CD4-positive, alpha-beta memory T cell (primary cell): ENCODE measurements around the gene ANKRD13B. TPM values are rescaled to one million over a fixed set of nuclear protein-coding genes. Genes with fewer than 3 reads are reported as not detected.

Experiments used
- CTCF ChIA-PET: fragments of 350-600 bp; sonication (Branson Sonifier 250); formaldehyde crosslinking; loops from one replicate; lab custom pipeline; 2021; ENCODE audit warnings: inconsistent platforms; ENCODE audit not compliant: partially characterized antibody; lab: Charles Lee
- POLR2A ChIA-PET: fragments of 350-600 bp; sonication (Branson Sonifier 250); formaldehyde crosslinking; loops from one replicate; lab custom pipeline; 2021; ENCODE audit not compliant: partially characterized antibody; lab: Charles Lee
- DNase-seq, 5 donors: peaks; one replicate each; pipeline versions ENCODE4 v3.0.0 to v3.0.0-alpha.2; 2020 to 2022; ENCODE audit warnings: mixed read lengths in 1 of 5
- H3K27ac ChIP-seq: one replicate; pipeline ENCODE4 v1.7.0; 2013; ENCODE audit warnings: low read depth, low read length
- H3K27me3 ChIP-seq: 2 replicates; pipeline ENCODE4 v1.7.0; 2013; ENCODE audit warnings: mild to moderate bottlenecking, low read length, moderate library complexity; ENCODE audit not compliant: insufficient read depth
- H3K36me3 ChIP-seq: 2 replicates; pipeline ENCODE4 v1.7.0; 2013; ENCODE audit warnings: mild to moderate bottlenecking, low read length, moderate library complexity; ENCODE audit not compliant: insufficient read depth
- H3K4me1 ChIP-seq: 2 replicates; pipeline ENCODE4 v1.7.0; 2013; ENCODE audit warnings: mild to moderate bottlenecking, low read length, moderate library complexity; ENCODE audit not compliant: insufficient read depth
- H3K4me3 ChIP-seq, 2 donors: one replicate each; pipeline ENCODE4 v1.7.0; 2013; ENCODE audit warnings: low read length in 2 of 2, mild to moderate bottlenecking in 1 of 2
- H3K9me3 ChIP-seq, 2 donors: one replicate each; pipeline ENCODE4 v1.7.0; 2013; ENCODE audit warnings: low read length in 2 of 2, control low read depth in 1 of 2; ENCODE audit not compliant: control insufficient read depth in 1 of 2
- H3K27ac Mint-ChIP-seq, 7 donors: one replicate each; pipeline ENCODE4 v1.8.0; 2020 to 2021; ENCODE audit warnings: mixed read lengths in 7 of 7, mild to moderate bottlenecking in 6 of 7, inconsistent platforms in 3 of 7, moderate library complexity in 3 of 7
- H3K27me3 Mint-ChIP-seq, 2 donors: one replicate each; pipeline ENCODE4 v1.8.0; 2020 to 2021; ENCODE audit warnings: mixed read lengths in 2 of 2
- H3K36me3 Mint-ChIP-seq, 2 donors: one replicate each; pipeline ENCODE4 v1.8.0; 2020 to 2021; ENCODE audit warnings: mixed read lengths in 2 of 2, inconsistent platforms in 1 of 2, mild to moderate bottlenecking in 1 of 2
- H3K4me1 Mint-ChIP-seq, 4 donors: one replicate each; pipeline ENCODE4 v1.8.0; 2020 to 2021; ENCODE audit warnings: mixed read lengths in 4 of 4, mild to moderate bottlenecking in 1 of 4
- H3K4me3 Mint-ChIP-seq, 8 donors: one replicate each; pipeline ENCODE4 v1.8.0; 2020 to 2021; ENCODE audit warnings: mixed read lengths in 8 of 8, mild to moderate bottlenecking in 7 of 8, moderate library complexity in 6 of 8, inconsistent platforms in 3 of 8
- H3K9me3 Mint-ChIP-seq, 8 donors: one replicate each; pipeline ENCODE4 v1.8.0; 2020 to 2021; ENCODE audit warnings: mixed read lengths in 8 of 8, mild to moderate bottlenecking in 5 of 8, inconsistent platforms in 3 of 8, moderate library complexity in 1 of 8
- intact Hi-C: fragments of 100-400 bp; cut with micrococcal nuclease; formaldehyde crosslinking; loops from one replicate; pipeline ENCODE4 v1.15.1; 2023
- polyA plus RNA-seq, 2 donors: library from polyadenylated mRNA; unstranded; fragments of 300-500 nt; fragmentation: Illumina TruSeq; gene quantifications; one replicate each; pipeline ENCODE4 v1.2.3, GENCODE V29; 2021
- total RNA-seq, 2 experiments: library from RNA; stranded (reverse); gene quantifications; one replicate each; pipeline ENCODE4 v1.2.3, GENCODE V29; 2021

ANKRD13B gene
- total and polyA plus RNA-seq, 4 experiments from 2014 or later: 1.3 to 2.3 TPM; not detected in 2

DNA sequence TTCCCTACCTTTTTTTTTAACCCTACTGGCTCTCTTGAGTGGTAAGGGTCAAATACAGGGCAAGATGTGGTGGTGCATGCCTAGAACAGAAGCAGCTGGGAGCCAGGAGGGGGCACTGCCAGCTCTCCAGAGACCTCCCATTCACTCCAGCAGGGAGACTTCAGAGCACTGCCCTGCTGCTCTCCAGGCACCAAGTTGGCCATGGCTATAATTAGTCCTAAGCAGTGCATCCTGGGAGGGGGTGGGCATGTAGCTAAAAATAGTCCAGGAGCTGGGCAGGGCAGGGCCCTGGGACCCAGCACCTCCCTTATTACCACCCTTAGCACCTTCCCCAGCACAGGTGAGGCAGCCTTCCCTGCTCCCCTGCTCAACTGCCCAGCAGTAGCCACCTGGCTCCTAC lies 26.3 kb downstream of the ANKRD13B start:
- no peak overlapping the region for H3K27ac Mint-ChIP-seq
- H3K27me3 ChIP-seq: no peaks in the 10 kb centered on the region
- DNase-seq: no peak
- CTCF ChIA-PET: interaction anchor here (1.5 to 22.5 kb wide), 3 partner anchors 36 to 159 kb away, joined by 5 to 523 read pairs (median 81); partner anchors contain the start of genes ABHD15 and TP53I13
- H3K9me3 ChIP-seq: no peaks in the 10 kb centered on the region
- no peaks in the 10 kb centered on the region for H3K27me3 Mint-ChIP-seq
- H3K9me3 Mint-ChIP-seq: no peaks in the 10 kb centered on the region
- H3K4me1 Mint-ChIP-seq: peaks cover 20 to 62% (median 39%) of the 10 kb centered on the region in 4 donors
- H3K4me3 ChIP-seq: no peak overlapping the region
- H3K36me3 ChIP-seq: no peaks in the 10 kb centered on the region
- H3K36me3 Mint-ChIP-seq: peaks cover 0 to 1% of the 10 kb centered on the region in 2 donors
- POLR2A ChIA-PET: interaction anchor here (0.7 to 6.9 kb wide), 4 partner anchors 39 to 89 kb away, joined by 4 to 127 read pairs (median 21); partner anchors contain the start of gene ABHD15
- intact Hi-C loops: loop anchor here (2.0 to 10.0 kb wide), 2 partner anchors 88 to 476 kb away; no protein-coding TSS in a partner anchor
- peak overlapping the region in 1 of 8 donors; percentile 21 for H3K4me3 Mint-ChIP-seq
- H3K27ac ChIP-seq: no peak overlapping the region
- H3K4me1 ChIP-seq: peaks cover 66% of the 10 kb centered on the region

DNA sequence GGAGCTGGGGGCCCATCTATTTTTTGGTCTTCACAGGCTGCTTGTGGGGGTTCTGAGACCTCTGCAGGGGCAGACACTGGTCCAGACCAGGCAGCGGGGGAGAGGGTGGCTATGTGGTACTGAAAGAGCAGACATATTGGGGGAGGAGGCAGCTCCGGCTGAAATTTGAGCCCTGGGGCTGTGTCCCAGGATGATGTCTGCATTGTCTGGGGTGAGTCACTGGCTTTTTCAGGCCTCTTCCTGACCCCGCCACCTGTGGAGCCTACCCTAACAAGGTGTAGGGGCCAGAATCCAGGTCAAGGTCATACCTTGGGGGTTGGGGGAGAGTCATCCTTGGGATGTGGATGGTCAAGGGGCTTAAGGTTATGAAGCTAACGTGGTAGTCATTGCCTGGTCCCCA lies 27.3 kb downstream of the ANKRD13B start:
- Histone ChIP-seq H3K4me1 (peaks cover 60% of the 10 kb centered on the region), H3K9me3 (no peaks in the 10 kb centered on the region), H3K27me3 (no peaks in the 10 kb centered on the region), H3K27ac (no peak overlapping the region), H3K4me3 (no peak overlapping the region), H3K36me3 (no peaks in the 10 kb centered on the region)
- no peak for DNase-seq
- Mint-ChIP-seq H3K27me3 (no peaks in the 10 kb centered on the region), H3K4me1 (peaks cover 19 to 59% (median 37%) of the 10 kb centered on the region in 4 donors), H3K27ac (no peak overlapping the region), H3K4me3 (peak overlapping the region in 2 of 8 donors; percentile 17 to 54), H3K36me3 (no peaks in the 10 kb centered on the region), H3K9me3 (no peaks in the 10 kb centered on the region)
- intact Hi-C loops: no loop called here
- ChIA-PET POLR2A (interaction anchor here (1.2 kb wide), 1 partner anchor 154 kb away, joined by 3 read pairs; no protein-coding TSS in a partner anchor), CTCF (interaction anchor here (5.4 to 22.5 kb wide), 2 partner anchors 45 to 158 kb away, joined by 81 to 523 read pairs; partner anchors contain the start of genes ABHD15 and TP53I13)

DNA sequence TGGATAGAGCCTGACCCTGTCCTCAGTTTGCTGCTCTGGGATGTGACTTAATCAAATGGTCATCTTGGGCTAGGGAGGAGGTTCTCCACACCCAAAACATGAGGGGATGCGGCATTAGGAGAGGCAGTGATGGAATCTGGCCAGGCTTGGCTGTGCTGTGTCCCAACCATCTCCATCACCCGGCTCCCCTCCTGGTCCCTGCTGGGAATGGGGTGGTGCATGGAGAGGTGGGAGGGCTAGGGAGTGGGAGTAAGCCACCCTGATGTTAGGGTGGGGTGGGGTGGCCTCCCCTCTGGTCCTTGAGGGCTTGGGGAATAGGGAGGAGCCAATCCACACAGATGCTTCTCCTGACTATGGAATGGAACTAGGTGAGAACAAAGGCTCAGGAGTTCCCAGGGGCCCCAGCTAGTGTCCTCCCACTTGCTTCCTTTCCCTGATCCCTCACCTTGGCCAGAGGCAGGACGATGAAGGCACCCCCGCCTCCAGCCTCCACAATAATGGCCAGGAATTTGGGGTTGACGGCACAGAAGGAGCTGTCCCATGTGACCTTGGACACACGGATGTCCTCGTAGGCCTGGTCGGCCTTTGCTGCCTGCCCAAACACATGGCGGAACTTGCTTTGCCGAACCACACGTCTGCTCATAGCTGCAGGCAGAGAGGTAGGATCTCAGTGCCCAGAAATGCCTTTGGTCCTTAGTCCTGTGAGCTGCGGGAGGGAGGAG lies 28.0 kb downstream of the ANKRD13B start:
- no peak for DNase-seq
- Histone ChIP-seq H3K27ac (no peak overlapping the region), H3K4me3 (no peak overlapping the region), H3K4me1 (peaks cover 53% of the 10 kb centered on the region), H3K9me3 (no peaks in the 10 kb centered on the region), H3K27me3 (no peaks in the 10 kb centered on the region), H3K36me3 (no peaks in the 10 kb centered on the region)
- Mint-ChIP-seq H3K4me1 (peaks cover 19 to 52% (median 32%) of the 10 kb centered on the region in 4 donors), H3K27ac (no peak overlapping the region), H3K27me3 (no peaks in the 10 kb centered on the region), H3K9me3 (no peaks in the 10 kb centered on the region), H3K4me3 (peak overlapping the region in 6 of 8 donors; percentile 2 to 58 (median 44)), H3K36me3 (no peaks in the 10 kb centered on the region)
- intact Hi-C loops: no loop called here
- ChIA-PET CTCF (interaction anchor here (0.9 to 22.5 kb wide), 3 partner anchors 27 to 157 kb away, joined by 3 to 523 read pairs (median 81); partner anchors contain the start of genes ABHD15 and TP53I13), POLR2A (interaction anchor here (1.0 to 1.7 kb wide), 4 partner anchors 29 to 153 kb away, joined by 3 to 5 read pairs (median 4); partner anchors contain the start of genes ABHD15 and ANKRD13B)

DNA sequence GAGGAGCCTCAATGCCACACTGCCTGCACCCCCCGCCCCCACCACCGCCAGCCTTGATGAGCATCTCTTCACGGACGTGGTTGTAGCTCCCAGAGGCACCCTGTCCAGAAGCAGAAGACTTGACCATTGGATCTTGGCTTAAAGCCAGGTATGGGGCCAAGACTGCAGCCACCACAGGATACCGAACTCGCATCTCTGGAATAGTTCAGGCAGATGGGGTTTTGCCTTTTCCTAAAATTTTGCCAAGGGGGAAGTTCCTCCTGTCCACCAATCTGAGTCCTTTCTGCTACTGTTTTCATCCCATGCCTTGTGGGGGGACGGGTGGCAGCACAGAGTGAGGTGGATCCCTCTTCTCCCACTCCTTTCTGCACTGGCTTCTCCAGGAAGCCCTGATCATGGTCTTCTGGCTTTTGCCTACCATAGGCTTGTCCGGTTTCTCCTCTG lies 28.8 kb downstream of the ANKRD13B start:
- H3K4me1 Mint-ChIP-seq: peaks cover 14 to 44% (median 26%) of the 10 kb centered on the region in 4 donors
- DNase-seq: no peak
- H3K27me3 Mint-ChIP-seq: no peaks in the 10 kb centered on the region
- peak overlapping the region in 1 of 2 donors; percentile 57 for H3K4me3 ChIP-seq
- H3K36me3 Mint-ChIP-seq: no peaks in the 10 kb centered on the region
- intact Hi-C loops: no loop called here
- no peak overlapping the region for H3K27ac ChIP-seq
- H3K9me3 ChIP-seq: no peaks in the 10 kb centered on the region
- ChIA-PET POLR2A (interaction anchor here (1.0 to 1.7 kb wide), 4 partner anchors 30 to 139 kb away, joined by 3 to 7 read pairs (median 5); partner anchors contain the start of genes ABHD15 and ANKRD13B), CTCF (interaction anchor here (0.9 to 22.5 kb wide), 3 partner anchors 28 to 156 kb away, joined by 3 to 523 read pairs (median 81); partner anchors contain the start of genes ABHD15 and TP53I13)
- H3K27ac Mint-ChIP-seq: peak overlapping the region in 1 of 7 donors; percentile 42
- no peaks in the 10 kb centered on the region for H3K27me3 ChIP-seq
- H3K36me3 ChIP-seq: no peaks in the 10 kb centered on the region
- peaks cover 45% of the 10 kb centered on the region for H3K4me1 ChIP-seq
- H3K4me3 Mint-ChIP-seq: peak overlapping the region; percentile 70 to 82 (median 77)
- H3K9me3 Mint-ChIP-seq: no peaks in the 10 kb centered on the region

DNA sequence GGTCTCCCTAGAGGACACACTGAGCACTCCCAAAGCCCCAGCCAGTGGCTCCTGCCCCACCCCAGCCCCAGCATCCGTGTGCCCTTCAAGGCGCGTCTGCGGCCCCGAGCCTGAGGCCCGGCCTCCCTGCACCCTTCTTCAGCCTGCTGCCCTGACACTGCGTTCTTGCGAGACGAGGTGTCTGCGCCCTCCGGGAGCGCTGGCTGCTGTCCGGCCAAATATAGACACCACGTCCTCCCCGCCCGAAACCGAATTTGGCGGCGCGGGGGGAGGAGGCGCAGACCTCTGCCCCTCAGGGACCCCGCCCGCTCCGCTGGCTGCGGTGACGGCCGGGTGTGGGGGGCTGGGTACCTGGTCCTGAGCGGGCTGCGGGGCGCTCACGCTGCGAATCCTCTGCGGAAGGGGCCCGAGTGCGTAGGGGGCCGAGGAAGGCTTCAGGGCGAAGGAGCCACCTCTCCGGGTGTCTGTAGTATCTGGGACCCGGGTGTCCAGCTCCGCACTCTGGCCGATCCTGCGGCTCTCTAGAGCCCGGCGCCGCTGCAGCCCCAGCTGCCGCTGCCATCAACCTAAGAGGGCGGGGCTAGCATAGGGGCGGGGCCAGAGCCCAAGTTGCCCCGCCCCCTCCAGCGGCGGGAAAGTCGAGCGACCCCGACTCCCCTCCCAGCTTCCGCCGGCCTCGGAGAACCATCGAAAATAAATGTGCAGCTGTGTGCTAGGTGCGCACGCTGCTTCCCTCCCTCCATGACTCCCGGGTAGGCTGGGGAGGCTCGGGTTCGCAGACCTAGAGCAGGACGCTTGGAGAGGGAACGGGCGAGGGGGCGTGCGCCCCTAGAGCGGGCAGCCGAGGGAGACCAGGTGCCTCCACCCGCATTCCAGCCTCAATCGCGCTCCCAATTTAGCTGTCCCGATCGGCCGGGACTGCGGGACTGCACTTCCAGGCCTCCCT lies 29.7 kb downstream of the ANKRD13B start, which contains the start of gene CORO6:
CORO6 (minus strand) TSS at position 576 of the 946 bp plus-strand sequence. CDS start 1,491 bp downstream, outside the sequence.
- Mint-ChIP-seq H3K36me3 (peaks cover 0 to under 1% of the 10 kb centered on the region in 2 donors), H3K27ac (peak within 1 kb of the TSS; percentile 52 to 87 (median 71)), H3K27me3 (no peaks in the 10 kb centered on the region), H3K4me3 (peak within 1 kb of the TSS; percentile 77 to 85 (median 80)), H3K9me3 (no peaks in the 10 kb centered on the region), H3K4me1 (peaks cover 10 to 36% (median 21%) of the 10 kb centered on the region in 4 donors)
- H3K9me3 ChIP-seq: no peaks in the 10 kb centered on the region
- ChIA-PET CTCF (interaction anchor here (1.4 to 22.5 kb wide), 2 partner anchors 30 to 48 kb away, joined by 4 to 523 read pairs; partner anchors contain the start of genes ABHD15 and TP53I13), POLR2A (interaction anchor here (1.3 to 1.9 kb wide), 5 partner anchors 30 to 309 kb away, joined by 3 to 7 read pairs (median 5); partner anchors contain the start of genes ABHD15 and ANKRD13B)
- no peaks in the 10 kb centered on the region for H3K27me3 ChIP-seq
- H3K4me3 ChIP-seq: peak within 1 kb of the TSS in 1 of 2 donors; percentile 57
- DNase-seq: peak; percentile 54 to 63 (median 57)
- H3K36me3 ChIP-seq: no peaks in the 10 kb centered on the region
- no peak within 1 kb of the TSS for H3K27ac ChIP-seq
- intact Hi-C loops: no loop called here
- peaks cover 36% of the 10 kb centered on the region for H3K4me1 ChIP-seq

DNA sequence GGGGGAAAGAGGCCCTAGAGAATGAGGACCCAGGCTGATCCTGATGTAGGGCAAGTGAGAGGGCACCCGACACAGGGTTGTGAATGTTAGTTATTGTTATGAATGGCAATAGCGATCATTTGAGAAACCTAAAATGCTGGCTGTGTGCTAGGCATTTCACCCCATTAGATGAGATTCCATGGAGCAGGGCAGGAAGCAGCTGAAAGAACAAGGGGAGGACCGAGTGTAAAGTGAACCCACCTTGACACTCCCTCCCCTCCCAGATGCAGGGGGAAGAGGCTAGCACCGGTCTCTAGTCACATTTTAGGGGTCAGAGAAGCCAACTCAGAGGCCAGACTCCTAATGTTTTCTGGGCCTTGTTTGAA lies 30.3 kb downstream of the ANKRD13B start:
- H3K9me3 ChIP-seq: no peaks in the 10 kb centered on the region
- Mint-ChIP-seq H3K27ac (peak overlapping the region in 6 of 7 donors; percentile 52 to 87 (median 76)), H3K4me1 (peaks cover 10 to 36% (median 22%) of the 10 kb centered on the region in 4 donors), H3K36me3 (peaks cover 0 to 5% of the 10 kb centered on the region in 2 donors), H3K4me3 (peak overlapping the region in 7 of 8 donors; percentile 72 to 85 (median 80)), H3K9me3 (no peaks in the 10 kb centered on the region), H3K27me3 (no peaks in the 10 kb centered on the region)
- H3K36me3 ChIP-seq: no peaks in the 10 kb centered on the region
- POLR2A ChIA-PET: interaction anchor here (1.3 to 1.9 kb wide), 3 partner anchors 138 to 308 kb away, joined by 3 to 7 read pairs (median 4); no protein-coding TSS in a partner anchor
- H3K4me3 ChIP-seq: peak overlapping the region in 1 of 2 donors; percentile 57
- DNase-seq: no peak
- no peak overlapping the region for H3K27ac ChIP-seq
- CTCF ChIA-PET: interaction anchor here (0.8 to 22.5 kb wide), 4 partner anchors 31 to 172 kb away, joined by 3 to 523 read pairs (median 9); partner anchors contain the start of genes ABHD15 and TP53I13
- intact Hi-C loops: no loop called here
- peaks cover 31% of the 10 kb centered on the region for H3K4me1 ChIP-seq
- no peaks in the 10 kb centered on the region for H3K27me3 ChIP-seq
